Measurements from ENCODE around the gene PADI1.

The PADI1 gene

GRCh38 chr1:17183388-17184160 lies 21.4 kb upstream of the PADI1 start:
- DNase-seq, result no peak

GRCh38 chr1:17184161-17184665 lies 20.7 kb upstream of the PADI1 start:
- DNase-seq, result no peak

GRCh38 chr1:17184822-17185484 lies 20.0 kb upstream of the PADI1 start:
- no peak for DNase-seq

- no peak for DNase-seq
These were observed 19.5 kb upstream of the PADI1 start for GRCh38 chr1:17185485-17185860.

GRCh38 chr1:17186216-17186909 lies 18.6 kb upstream of the PADI1 start:
- DNase-seq, result no peak

GRCh38 chr1:17187051-17187450 lies 17.9 kb upstream of the PADI1 start:
- no peak for DNase-seq

- no peak for DNase-seq
These were observed 16.7 kb upstream of the PADI1 start for GRCh38 chr1:17188217-17188616.

- no peak for DNase-seq
These were observed 15.9 kb upstream of the PADI1 start for GRCh38 chr1:17188889-17189631.

GRCh38 chr1:17189632-17189990 lies 15.3 kb upstream of the PADI1 start:
- no peak for DNase-seq

GRCh38 chr1:17190010-17190995 lies 14.6 kb upstream of the PADI1 start:
- no peak for DNase-seq

GRCh38 chr1:17191990-17192242 lies 13.0 kb upstream of the PADI1 start:
- no peak for DNase-seq

- DNase-seq, result no peak
These were observed 12.3 kb upstream of the PADI1 start for GRCh38 chr1:17192394-17193221.

- no peak for DNase-seq
These were observed 11.5 kb upstream of the PADI1 start for GRCh38 chr1:17193222-17194132.

GRCh38 chr1:17194133-17194475 lies 10.8 kb upstream of the PADI1 start:
- no peak for DNase-seq

GRCh38 chr1:17194615-17195528 lies 10.1 kb upstream of the PADI1 start:
- DNase-seq, result no peak

- no peak for DNase-seq
These were observed 9.2 kb upstream of the PADI1 start for GRCh38 chr1:17195731-17196130.

GRCh38 chr1:17196496-17197185 lies 8.3 kb upstream of the PADI1 start:
- DNase-seq, result no peak

- no peak for DNase-seq
These were observed 7.2 kb upstream of the PADI1 start for GRCh38 chr1:17197696-17198095.
